ENCODE data around the gene BANK1. TPM values are rescaled to one million over a fixed set of nuclear protein-coding genes. Genes with fewer than 3 reads are reported as not detected.

The BANK1 gene
- total RNA-seq, 1 experiment from 2014 or later, result 2.4 TPM

GRCh38 chr4:101914761-101915160 lies 124.2 kb downstream of the BANK1 start:
- no peaks in the 10 kb centered on the region for H3K9me2 ChIP-seq (ENCODE audit: insufficient read depth)
- intact Hi-C loops (cut with micrococcal nuclease), result no loop called here

More at GRCh38 chr4:101914761-101915160, 124.2 kb downstream of the BANK1 start:
- POLR2A ChIA-PET, result no interaction called here
- no peaks in the 10 kb centered on the region for H3K4me1 ChIP-seq (ENCODE audit: control insufficient read depth in 1 of 2, insufficient read depth in 2 of 2, low read length in 2 of 2)
- DNase-seq (ENCODE audit: low read depth, low spot score) (no peak), ATAC-seq (no peak)
- TF ChIP-seq EZH2 (IDR thresholded peaks at IDR 0.05) (no peak), SP1 (IDR thresholded peaks at IDR 0.05; ENCODE audit: low read depth) (no peak), CEBPB (IDR thresholded peaks at IDR 0.05; ENCODE audit: low read depth) (no peak), SIN3A (IDR thresholded peaks at IDR 0.05; ENCODE audit: low read depth) (no peak), REST (IDR thresholded peaks at IDR 0.05; ENCODE audit: low read depth) (no peak), FOSL1 (IDR thresholded peaks at IDR 0.05; ENCODE audit: low read depth) (no peak), ZBTB33 (IDR thresholded peaks at IDR 0.05; ENCODE audit: extremely low read depth, insufficient replicate concordance, low read length) (no peak), JUND (IDR thresholded peaks at IDR 0.05) (no peak), ZFX (IDR thresholded peaks at IDR 0.05) (no peak), ATF3 (IDR thresholded peaks at IDR 0.05) (no peak), ZNF274 (IDR thresholded peaks at IDR 0.05; ENCODE audit: low read depth, low read length) (no peak), ELF1 (IDR thresholded peaks at IDR 0.05; ENCODE audit: borderline replicate concordance, low read depth) (no peak), POLR2AphosphoS5 (IDR thresholded peaks at IDR 0.05; ENCODE audit: low read depth, low read length) (no peak), YY1 (IDR thresholded peaks at IDR 0.05; ENCODE audit: extremely low read depth, insufficient replicate concordance, low read depth, low read length) (no peak), CTCF (IDR thresholded peaks at IDR 0.05 in 2 of 3, conservative IDR thresholded peaks at IDR 0.05 in 1 of 3; ENCODE audit: borderline replicate concordance in 1 of 3, insufficient read depth in 1 of 3, low read depth in 2 of 3, low read length in 2 of 3) (no peak), CBX3 (IDR thresholded peaks at IDR 0.05; ENCODE audit: low read depth) (no peak), EGR1 (IDR thresholded peaks at IDR 0.05; ENCODE audit: low read depth) (no peak), SRF (IDR thresholded peaks at IDR 0.05; ENCODE audit: low read depth) (no peak), TCF7L2 (IDR thresholded peaks at IDR 0.05; ENCODE audit: borderline replicate concordance, extremely low read depth, insufficient read depth, insufficient read length) (no peak), POLR2A (IDR thresholded peaks at IDR 0.05; ENCODE audit: borderline replicate concordance, extremely low read depth, insufficient read depth, insufficient read length) (no peak)
- no peak overlapping the region for H3K4me3 ChIP-seq (replicated peaks in 1 of 2; ENCODE audit: low read depth in 1 of 2, low read length in 2 of 2)
- CTCF ChIA-PET, result no interaction called here
- H3K9ac ChIP-seq (ENCODE audit: low read length), result no peak overlapping the region
- no peak overlapping the region for H3K4me2 ChIP-seq (ENCODE audit: low read length)
- H3K79me2 ChIP-seq (ENCODE audit: insufficient read depth, low read length), result no peaks in the 10 kb centered on the region
- no peaks in the 10 kb centered on the region for H3K36me3 ChIP-seq (ENCODE audit: control insufficient read depth in 1 of 2, insufficient read depth in 2 of 2, low read length in 2 of 2)
- RAD21 ChIA-PET (ENCODE audit: low non-redundant PET in 1 of 2, low total read pairs in 2 of 2, uncharacterized antibody in 2 of 2, unreplicated experiment in 2 of 2), result interaction anchor here in 1 of 2 experiments (0.6 kb wide), 1 partner anchor 72 kb away, joined by 3 read pairs; no protein-coding TSS in a partner anchor
- no peaks in the 10 kb centered on the region for H3K27me3 ChIP-seq (ENCODE audit: insufficient read depth, low read length)
- no peak overlapping the region for H3K27ac ChIP-seq (ENCODE audit: low read depth, low read length)
- BruUV-seq (replicated peaks), result no TSS peak
- no peak overlapping the region for H2AFZ ChIP-seq (ENCODE audit: low read depth, low read length, poor library complexity, severe bottlenecking)
- H4K20me1 ChIP-seq (ENCODE audit: insufficient read depth), result no peaks in the 10 kb centered on the region
- H3K9me3 ChIP-seq (ENCODE audit: control insufficient read depth in 1 of 2, insufficient read depth in 1 of 2, low read depth in 1 of 2, low read length in 2 of 2), result no peaks in the 10 kb centered on the region

Data from HCT116 (cell line).